HG02870 (cell line): ENCODE results near the gene PSMD5.

Experiments used
- ATAC-seq: cut with Tn5 transposase; IDR thresholded peaks from one replicate; pipeline ENCODE4 v1.9.1; 2021; ENCODE audit warnings: mild to moderate bottlenecking, moderate library complexity; ENCODE audit not compliant: unreplicated experiment

Gene PSMD5

GRCh38 chr9:120767451-120767850 is 75.3 kb downstream of the PSMD5 start:
- no peak for ATAC-seq
